ENCODE data around the gene DTX4. TPM values are rescaled to one million over a fixed set of nuclear protein-coding genes. Genes with fewer than 3 reads are reported as not detected.

Gene DTX4
- polyA plus RNA-seq, 1 donor, result 43.9 TPM

DNA sequence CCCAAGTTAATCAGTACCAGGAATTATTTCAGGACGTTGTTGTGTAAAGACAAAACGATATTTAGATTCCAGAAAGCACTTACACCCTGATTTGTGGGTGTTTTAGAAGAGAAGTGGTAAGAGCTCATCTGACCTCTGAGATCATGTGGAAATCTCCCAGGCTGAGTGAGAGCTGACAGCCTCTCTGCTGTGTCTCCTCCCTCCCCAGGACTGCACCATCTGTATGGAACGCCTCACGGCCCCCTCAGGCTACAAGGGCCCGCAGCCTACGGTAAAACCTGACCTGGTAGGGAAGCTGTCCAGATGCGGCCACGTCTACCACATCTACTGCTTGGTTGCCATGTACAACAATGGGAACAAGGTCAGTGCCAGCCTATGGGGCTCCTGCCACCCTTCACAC, 20.0 kb downstream of the DTX4 start:
- H3K27ac ChIP-seq (ENCODE audit: low read length), result peak overlapping the region; percentile 70
- H3K36me3 ChIP-seq (ENCODE audit: control insufficient read depth, insufficient read depth, low read length), result peaks cover 94% of the 10 kb centered on the region

DNA sequence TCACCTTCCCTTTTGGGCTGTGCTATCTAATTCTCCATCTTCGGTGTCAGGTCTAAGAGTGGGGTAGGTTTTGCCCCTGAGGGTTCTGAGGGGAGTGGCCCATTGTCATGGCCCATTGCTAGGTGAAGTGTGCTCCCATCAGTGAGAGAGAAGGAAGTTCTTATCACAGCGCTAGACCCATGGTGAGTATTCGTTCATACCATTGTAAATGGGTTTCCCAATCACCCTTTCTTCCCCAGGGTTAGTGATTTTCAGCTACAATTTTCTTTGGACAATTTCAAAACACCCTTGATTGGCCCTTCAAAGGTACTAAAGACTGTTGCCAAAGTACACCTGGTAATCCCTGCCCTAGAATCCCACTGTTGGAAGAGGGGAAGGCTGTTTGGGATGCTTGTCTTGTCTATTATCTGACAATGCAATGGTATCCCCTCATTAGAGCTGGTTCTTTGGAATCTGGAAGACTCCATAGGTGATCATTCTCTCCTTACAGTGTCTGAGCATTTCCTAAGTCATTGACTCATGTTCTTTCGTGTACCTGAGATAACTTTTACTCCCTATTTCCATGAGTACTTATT, 20.6 kb downstream of the DTX4 start:
- no peaks in the 10 kb centered on the region for H3K27me3 ChIP-seq (ENCODE audit: control insufficient read depth, insufficient read depth, low read length)
- no peaks in the 10 kb centered on the region for H3K9me3 ChIP-seq (ENCODE audit: control insufficient read depth, low read depth, low read length)
- 100% methylated on average over 1 of the region's 4 CpGs for WGBS (ENCODE audit: insufficient coverage, low lambda C conversion rate)
- no peak overlapping the region for H3K4me3 ChIP-seq (ENCODE audit: low read length)
- H3K36me3 ChIP-seq (ENCODE audit: control insufficient read depth, insufficient read depth, low read length), result peaks cover 97% of the 10 kb centered on the region
- peak overlapping the region; percentile 25 for H3K27ac ChIP-seq (ENCODE audit: low read length)
- H3K4me1 ChIP-seq (ENCODE audit: control insufficient read depth, insufficient read depth, low read length), result peaks cover 32% of the 10 kb centered on the region
- DNase-seq, result no peak

More for the DNA sequence above, 20.0 kb downstream of the DTX4 start:
- H3K4me3 ChIP-seq (ENCODE audit: low read length), result no peak overlapping the region
- no CpG with 5 or more reads among the region's 8 CpGs for WGBS (ENCODE audit: insufficient coverage, low lambda C conversion rate)
- peaks cover 38% of the 10 kb centered on the region for H3K4me1 ChIP-seq (ENCODE audit: control insufficient read depth, insufficient read depth, low read length)
- H3K27me3 ChIP-seq (ENCODE audit: control insufficient read depth, insufficient read depth, low read length), result no peaks in the 10 kb centered on the region
- no peaks in the 10 kb centered on the region for H3K9me3 ChIP-seq (ENCODE audit: control insufficient read depth, low read depth, low read length)
- DNase-seq, result peak in 1 of 2 donors; percentile 37

DNA sequence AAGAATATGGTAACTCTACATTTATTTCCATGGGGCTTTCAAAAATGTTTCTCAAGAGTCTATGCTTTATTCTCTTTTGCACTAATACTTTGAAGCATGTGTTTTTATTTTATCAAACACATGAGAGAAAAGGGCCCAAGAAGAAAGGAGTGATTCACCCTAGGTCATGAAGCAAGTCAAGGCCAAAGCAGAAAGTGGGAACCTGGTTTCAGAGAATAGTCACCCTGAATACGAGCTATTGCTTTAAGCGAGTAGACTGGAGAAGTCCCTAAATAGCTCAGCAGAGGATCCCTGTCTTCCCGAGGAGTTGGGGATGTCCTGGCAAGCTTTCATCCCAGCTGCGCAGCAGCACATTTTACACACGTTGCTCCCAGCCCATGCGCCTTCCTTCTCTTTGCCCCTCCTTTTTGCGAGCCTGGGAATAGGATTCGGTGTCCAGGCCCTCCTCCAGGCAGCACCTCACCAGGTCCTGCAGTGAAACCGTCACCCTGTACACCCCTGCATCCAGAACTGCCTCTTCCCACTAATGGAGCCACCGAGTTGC, 21.7 kb downstream of the DTX4 start:
- no peak overlapping the region for H3K27ac ChIP-seq (ENCODE audit: low read length)
- H3K4me1 ChIP-seq (ENCODE audit: control insufficient read depth, insufficient read depth, low read length), result peaks cover 23% of the 10 kb centered on the region
- DNase-seq, result no peak
- no peaks in the 10 kb centered on the region for H3K9me3 ChIP-seq (ENCODE audit: control insufficient read depth, low read depth, low read length)
- no peak overlapping the region for H3K4me3 ChIP-seq (ENCODE audit: low read length)
- H3K27me3 ChIP-seq (ENCODE audit: control insufficient read depth, insufficient read depth, low read length), result no peaks in the 10 kb centered on the region
- no CpG with 5 or more reads among the region's 10 CpGs for WGBS (ENCODE audit: insufficient coverage, low lambda C conversion rate)
- peaks cover 96% of the 10 kb centered on the region for H3K36me3 ChIP-seq (ENCODE audit: control insufficient read depth, insufficient read depth, low read length)

DNA sequence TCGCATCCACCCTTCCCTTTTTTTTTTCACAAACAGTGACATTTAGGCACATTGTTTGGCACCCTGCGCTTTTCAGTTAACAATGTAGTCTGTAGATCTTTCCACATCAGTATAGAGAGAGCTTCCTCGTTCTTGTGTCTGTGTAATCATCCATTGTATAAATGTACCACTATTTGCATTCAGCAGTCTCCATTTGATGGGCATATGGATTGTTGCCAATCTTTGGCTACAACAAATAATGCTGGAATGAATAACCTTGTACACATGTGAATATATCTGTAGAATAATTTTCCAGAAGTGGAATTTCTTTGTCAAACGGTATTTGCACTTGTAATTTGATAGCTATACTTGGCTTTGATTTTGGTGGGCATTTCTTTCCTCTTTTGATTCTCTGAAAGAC, 23.7 kb downstream of the DTX4 start:
- DNase-seq, result no peak
- WGBS (ENCODE audit: insufficient coverage, low lambda C conversion rate), result 100% methylated on average over 1 of the region's 4 CpGs
- Histone ChIP-seq H3K36me3 (ENCODE audit: control insufficient read depth, insufficient read depth, low read length) (peaks cover 93% of the 10 kb centered on the region), H3K27me3 (ENCODE audit: control insufficient read depth, insufficient read depth, low read length) (no peaks in the 10 kb centered on the region), H3K27ac (ENCODE audit: low read length) (no peak overlapping the region), H3K4me1 (ENCODE audit: control insufficient read depth, insufficient read depth, low read length) (peaks cover 11% of the 10 kb centered on the region), H3K4me3 (ENCODE audit: low read length) (no peak overlapping the region), H3K9me3 (ENCODE audit: control insufficient read depth, low read depth, low read length) (no peaks in the 10 kb centered on the region)

DNA sequence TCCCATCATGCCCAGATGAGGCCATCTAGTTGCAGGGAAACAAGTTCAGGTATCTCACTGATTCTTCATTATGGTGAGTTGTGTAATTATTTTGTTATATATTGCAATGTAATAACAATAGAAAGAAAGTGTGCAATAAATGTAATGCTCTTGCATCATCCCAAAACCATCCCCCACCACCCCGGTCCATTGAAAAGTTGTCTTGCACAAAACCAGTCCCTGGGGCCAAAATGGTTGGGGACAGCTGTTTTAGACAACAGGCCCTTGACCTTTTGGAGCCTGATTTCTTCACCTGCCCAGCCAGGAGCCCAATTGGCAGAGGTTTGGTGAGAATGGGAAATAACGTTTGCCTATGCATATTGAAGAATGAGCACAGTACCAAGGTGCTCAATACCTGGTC, 24.8 kb downstream of the DTX4 start:
- Histone ChIP-seq H3K27me3 (ENCODE audit: control insufficient read depth, insufficient read depth, low read length) (no peaks in the 10 kb centered on the region), H3K4me3 (ENCODE audit: low read length) (no peak overlapping the region), H3K9me3 (ENCODE audit: control insufficient read depth, low read depth, low read length) (no peaks in the 10 kb centered on the region), H3K4me1 (ENCODE audit: control insufficient read depth, insufficient read depth, low read length) (peaks cover 7% of the 10 kb centered on the region), H3K27ac (ENCODE audit: low read length) (no peak overlapping the region), H3K36me3 (ENCODE audit: control insufficient read depth, insufficient read depth, low read length) (peaks cover 92% of the 10 kb centered on the region)
- WGBS (ENCODE audit: insufficient coverage, low lambda C conversion rate), result 100% methylated on average over 1 of the region's 2 CpGs
- DNase-seq, result no peak

DNA sequence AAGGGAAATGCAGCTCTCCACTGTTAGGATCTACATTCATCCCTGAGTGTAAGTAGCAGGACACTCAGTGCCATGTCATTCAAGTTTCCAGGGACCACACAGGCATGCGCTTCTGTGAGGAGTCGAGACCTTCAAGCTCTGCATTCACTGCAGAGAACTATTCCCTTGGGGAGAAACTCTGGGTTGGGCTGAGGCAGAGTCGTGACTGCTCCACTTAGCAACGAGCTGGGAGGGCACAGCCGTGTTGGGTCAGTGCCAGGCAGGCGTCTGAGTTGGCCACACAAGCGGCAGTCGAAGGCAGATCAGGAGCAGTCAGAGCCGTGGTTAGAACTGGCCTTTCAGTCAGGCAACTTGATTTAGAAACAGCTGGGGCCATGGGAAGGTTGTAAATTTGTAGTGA, 26.1 kb downstream of the DTX4 start:
- Histone ChIP-seq H3K27me3 (ENCODE audit: control insufficient read depth, insufficient read depth, low read length) (no peaks in the 10 kb centered on the region), H3K36me3 (ENCODE audit: control insufficient read depth, insufficient read depth, low read length) (peaks cover 91% of the 10 kb centered on the region), H3K9me3 (ENCODE audit: control insufficient read depth, low read depth, low read length) (no peaks in the 10 kb centered on the region), H3K4me3 (ENCODE audit: low read length) (no peak overlapping the region), H3K4me1 (ENCODE audit: control insufficient read depth, insufficient read depth, low read length) (peaks cover 7% of the 10 kb centered on the region), H3K27ac (ENCODE audit: low read length) (no peak overlapping the region)
- DNase-seq, result peak in 1 of 2 donors; percentile 42
- no CpG with 5 or more reads among the region's 9 CpGs for WGBS (ENCODE audit: insufficient coverage, low lambda C conversion rate)

DNA sequence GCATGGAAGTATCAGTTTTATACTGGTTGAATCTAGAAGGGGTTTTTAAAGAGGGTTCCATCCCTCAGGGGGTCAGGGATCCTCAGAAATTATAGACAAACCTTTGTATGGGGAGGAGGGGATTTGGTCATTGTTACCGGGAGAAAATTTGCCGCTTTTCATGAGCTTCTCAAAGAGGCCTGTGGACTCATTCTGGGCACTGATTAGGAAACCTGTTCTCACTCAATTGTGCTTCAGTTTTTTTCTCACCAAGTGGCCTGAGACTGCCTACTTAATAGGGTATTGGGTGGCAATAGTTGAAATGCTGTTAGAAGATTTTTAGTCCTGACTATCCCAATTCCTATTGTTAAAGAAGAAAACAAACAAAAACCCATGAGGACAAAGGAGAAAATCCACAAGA, 26.8 kb downstream of the DTX4 start:
- Histone ChIP-seq H3K4me3 (ENCODE audit: low read length) (no peak overlapping the region), H3K36me3 (ENCODE audit: control insufficient read depth, insufficient read depth, low read length) (peaks cover 86% of the 10 kb centered on the region), H3K27ac (ENCODE audit: low read length) (no peak overlapping the region), H3K4me1 (ENCODE audit: control insufficient read depth, insufficient read depth, low read length) (peaks cover 7% of the 10 kb centered on the region), H3K27me3 (ENCODE audit: control insufficient read depth, insufficient read depth, low read length) (no peaks in the 10 kb centered on the region), H3K9me3 (ENCODE audit: control insufficient read depth, low read depth, low read length) (no peaks in the 10 kb centered on the region)
- no peak for DNase-seq
- WGBS (ENCODE audit: insufficient coverage, low lambda C conversion rate), result no CpG with 5 or more reads among the region's 2 CpGs

DNA sequence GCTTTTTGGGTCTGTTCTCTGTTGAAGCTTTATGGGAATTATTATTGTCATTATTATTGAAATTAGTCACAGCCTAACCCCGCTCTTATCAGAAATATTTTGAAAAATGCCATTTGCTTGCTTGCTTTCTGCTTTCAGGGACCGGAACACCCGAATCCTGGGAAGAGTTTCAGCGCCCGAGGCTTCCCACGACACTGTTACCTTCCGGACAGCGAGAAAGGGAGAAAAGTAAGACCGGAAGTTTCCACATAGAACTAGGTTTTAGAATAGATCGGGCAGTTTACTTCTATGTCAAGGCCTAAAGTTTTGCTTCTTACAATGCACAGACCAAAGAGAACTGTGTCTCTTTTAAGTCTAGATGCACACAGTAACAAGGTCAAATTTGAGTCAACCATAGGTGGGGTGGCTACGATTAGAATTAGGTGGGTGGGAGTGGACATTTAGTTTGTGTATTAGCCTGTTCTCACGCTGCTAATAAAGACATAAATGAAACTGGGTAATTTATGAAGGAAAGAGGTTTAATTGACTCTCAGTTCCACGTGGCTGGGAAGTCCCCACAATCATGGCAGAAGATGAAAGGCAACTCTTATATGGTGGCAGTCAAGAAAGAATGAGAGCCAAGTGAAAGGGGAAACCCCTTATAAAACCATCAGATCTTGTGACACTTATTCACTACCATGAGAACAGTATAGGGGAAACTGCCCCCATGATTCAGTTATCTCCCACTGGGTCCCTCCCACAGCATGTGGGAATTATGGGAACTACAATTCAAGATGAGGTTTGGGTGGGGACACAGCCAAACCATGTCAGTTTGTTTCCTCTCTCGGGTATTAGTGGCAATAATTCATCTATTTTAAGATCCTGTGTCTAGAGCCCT, 27.9 kb downstream of the DTX4 start:
- no CpG with 5 or more reads among the region's 14 CpGs for WGBS (ENCODE audit: insufficient coverage, low lambda C conversion rate)
- Histone ChIP-seq H3K36me3 (ENCODE audit: control insufficient read depth, insufficient read depth, low read length) (peaks cover 86% of the 10 kb centered on the region), H3K27ac (ENCODE audit: low read length) (no peak overlapping the region), H3K4me3 (ENCODE audit: low read length) (no peak overlapping the region), H3K9me3 (ENCODE audit: control insufficient read depth, low read depth, low read length) (no peaks in the 10 kb centered on the region), H3K27me3 (ENCODE audit: control insufficient read depth, insufficient read depth, low read length) (no peaks in the 10 kb centered on the region), H3K4me1 (ENCODE audit: control insufficient read depth, insufficient read depth, low read length) (peaks cover 7% of the 10 kb centered on the region)
- no peak for DNase-seq

DNA sequence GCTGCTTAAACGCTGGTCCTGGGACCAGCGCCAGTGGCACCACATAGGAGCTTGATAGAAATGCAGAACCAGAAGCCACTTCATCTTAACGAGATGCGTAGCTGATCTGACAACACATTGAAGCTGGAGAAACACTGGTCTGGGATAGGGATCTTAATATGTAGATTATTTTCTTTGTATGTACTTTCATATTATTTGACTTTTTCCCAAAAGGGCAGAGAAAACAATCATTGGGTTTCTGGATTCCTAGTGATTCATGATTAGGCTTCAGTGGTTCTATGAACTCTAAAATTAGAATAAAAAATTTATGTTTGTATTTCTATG, 28.5 kb downstream of the DTX4 start:
- Histone ChIP-seq H3K4me3 (ENCODE audit: low read length) (no peak overlapping the region), H3K9me3 (ENCODE audit: control insufficient read depth, low read depth, low read length) (no peaks in the 10 kb centered on the region), H3K4me1 (ENCODE audit: control insufficient read depth, insufficient read depth, low read length) (peaks cover 7% of the 10 kb centered on the region), H3K27me3 (ENCODE audit: control insufficient read depth, insufficient read depth, low read length) (no peaks in the 10 kb centered on the region), H3K27ac (ENCODE audit: low read length) (no peak overlapping the region), H3K36me3 (ENCODE audit: control insufficient read depth, insufficient read depth, low read length) (peaks cover 86% of the 10 kb centered on the region)
- WGBS (ENCODE audit: insufficient coverage, low lambda C conversion rate), result no CpG with 5 or more reads among the region's 4 CpGs
- DNase-seq, result no peak

DNA sequence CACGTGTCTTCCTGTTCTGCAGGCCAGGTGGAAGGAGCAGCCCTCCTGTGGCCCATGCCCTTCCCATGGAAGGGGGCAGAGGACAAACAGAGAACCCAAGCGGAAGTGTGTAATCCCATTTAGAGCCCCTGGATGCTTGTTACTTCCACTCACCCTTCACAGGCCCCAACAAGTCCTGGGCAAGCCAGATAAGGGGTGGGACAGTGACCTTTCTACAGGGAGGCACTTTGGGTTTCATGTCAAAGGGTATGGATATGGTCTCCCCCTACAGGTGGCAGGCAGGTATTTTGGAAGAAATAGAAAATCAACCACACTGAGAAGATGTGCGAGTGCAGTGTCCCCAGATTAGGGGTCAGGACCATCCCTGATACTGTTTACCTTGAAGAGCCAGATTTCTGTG, 29.4 kb downstream of the DTX4 start:
- DNase-seq, result peak in 1 of 2 donors; percentile 69
- Histone ChIP-seq H3K4me1 (ENCODE audit: control insufficient read depth, insufficient read depth, low read length) (peaks cover 7% of the 10 kb centered on the region), H3K9me3 (ENCODE audit: control insufficient read depth, low read depth, low read length) (no peaks in the 10 kb centered on the region), H3K27me3 (ENCODE audit: control insufficient read depth, insufficient read depth, low read length) (no peaks in the 10 kb centered on the region), H3K36me3 (ENCODE audit: control insufficient read depth, insufficient read depth, low read length) (peaks cover 84% of the 10 kb centered on the region), H3K27ac (ENCODE audit: low read length) (no peak overlapping the region), H3K4me3 (ENCODE audit: low read length) (no peak overlapping the region)
- no CpG with 5 or more reads among the region's 3 CpGs for WGBS (ENCODE audit: insufficient coverage, low lambda C conversion rate)
